Measurements from ENCODE around the gene ZFP36.
"Not testable (repeated sequence)": the region's sequence is repeated elsewhere in the genome, so short reads cannot be mapped to it uniquely, and the experiment has no call there.

ZFP36 gene

GRCh38 chr19:39449116-39449797 is 42.6 kb downstream of the ZFP36 start:
- Mint-ChIP-seq H3K4me1 (peaks cover 64% of the 10 kb centered on the region), H3K27ac (peak overlapping the region; percentile 81), H3K9me3 (no peaks in the 10 kb centered on the region), H3K36me3 (peaks cover 60% of the 10 kb centered on the region), H3K27me3 (no peaks in the 10 kb centered on the region), H3K4me3 (peak overlapping the region; percentile 7)
- CTCF ChIA-PET, result interaction anchor here (1.7 kb wide), 1 partner anchor 8 kb away, joined by 5 read pairs; no protein-coding TSS in a partner anchor
- DNase-seq, result no peak

- H3K4me3 Mint-ChIP-seq, CTCF ChIA-PET, H3K27ac Mint-ChIP-seq, H3K27me3 Mint-ChIP-seq, DNase-seq, H3K9me3 Mint-ChIP-seq: not testable (repeated sequence)
- H3K36me3 Mint-ChIP-seq, result peaks cover 54% of the 10 kb centered on the region
- H3K4me1 Mint-ChIP-seq, result peaks cover 54% of the 10 kb centered on the region
These were observed 44.6 kb downstream of the ZFP36 start for GRCh38 chr19:39451257-39451656.
